HG03025 (cell line): ENCODE results near the gene WWOX.

Experiments
- ATAC-seq: cut with Tn5 transposase; IDR thresholded peaks from one replicate; pipeline ENCODE4 v1.9.1; 2021; ENCODE audit warnings: mild to moderate bottlenecking, moderate library complexity; ENCODE audit not compliant: unreplicated experiment, low FRiP score

WWOX gene

GRCh38 chr16:78619811-78620210, 520.4 kb downstream of the WWOX start:
- no peak for ATAC-seq

GRCh38 chr16:78620291-78620690, 520.8 kb downstream of the WWOX start:
- ATAC-seq: no peak

GRCh38 chr16:78623796-78624195, 524.3 kb downstream of the WWOX start:
- no peak for ATAC-seq

DNA sequence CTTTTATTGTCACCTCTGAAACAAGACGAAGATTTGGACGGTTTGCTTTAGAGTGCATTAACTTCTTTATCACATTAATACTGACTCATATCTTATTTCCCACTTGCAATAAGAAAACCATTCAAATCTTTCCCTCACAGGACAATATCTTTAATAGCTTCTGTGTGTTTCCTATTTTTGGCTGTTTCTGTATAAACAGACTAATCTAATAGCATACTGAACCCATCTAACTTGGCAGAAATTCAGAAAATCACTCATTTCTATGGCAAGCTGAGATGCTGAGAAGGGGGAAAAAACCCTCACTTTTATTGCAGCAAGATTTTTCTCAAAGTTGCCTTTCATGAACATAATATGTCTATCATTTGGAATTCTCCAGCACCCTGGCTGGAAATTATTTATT, 524.9 kb downstream of the WWOX start:
- no peak for ATAC-seq

DNA sequence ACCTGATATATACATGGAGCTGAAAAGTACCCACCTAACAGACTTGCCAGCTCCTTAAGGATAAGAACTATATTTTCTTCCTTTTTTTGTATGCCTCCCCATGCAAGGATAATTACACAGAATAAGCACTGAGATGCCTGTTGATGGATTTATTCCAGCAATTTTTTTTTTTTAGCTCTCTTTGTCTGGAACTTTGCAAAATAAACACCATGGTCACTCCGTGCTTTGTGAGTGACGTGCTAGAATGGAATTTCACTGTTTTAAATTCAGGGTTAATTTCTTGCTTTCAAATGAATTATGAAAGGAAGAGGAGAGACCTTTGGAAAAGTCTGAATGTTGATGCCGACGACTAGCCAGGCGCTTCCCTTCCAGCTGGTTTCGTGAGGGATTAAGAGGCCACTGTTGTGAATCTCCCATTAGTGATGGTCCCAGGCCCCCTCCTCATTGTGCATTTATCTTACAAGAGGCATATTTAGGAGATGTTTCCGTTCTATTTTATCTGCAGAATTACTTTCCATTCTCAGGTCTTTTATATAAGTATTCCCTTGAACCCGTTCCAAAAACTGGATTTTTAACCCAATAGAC, 529.1 kb downstream of the WWOX start:
- ATAC-seq: no peak

- ATAC-seq: no peak
Observed at GRCh38 chr16:78629173-78629572, 529.7 kb downstream of the WWOX start.

DNA sequence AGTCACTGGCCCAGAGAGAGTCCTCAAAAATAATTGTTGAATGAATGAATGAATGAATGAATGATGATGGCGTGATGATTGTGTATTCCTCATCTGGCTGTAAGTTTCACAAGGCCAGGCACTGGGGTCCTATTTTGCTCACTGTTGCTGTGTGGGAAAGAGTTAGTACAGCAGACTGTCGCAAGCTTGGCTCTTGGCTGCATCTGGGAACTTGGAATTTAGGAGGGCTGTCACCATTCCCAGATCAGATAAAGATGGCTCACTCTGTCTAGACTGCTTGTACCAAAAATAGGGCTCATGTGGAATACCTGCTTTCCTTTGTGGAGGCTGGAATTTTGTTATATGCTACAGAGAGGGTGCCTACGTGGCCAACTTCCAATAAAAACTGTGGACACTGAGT, 530.6 kb downstream of the WWOX start:
- no peak for ATAC-seq

- ATAC-seq: no peak
Observed at GRCh38 chr16:78633551-78633950, 534.1 kb downstream of the WWOX start.

DNA sequence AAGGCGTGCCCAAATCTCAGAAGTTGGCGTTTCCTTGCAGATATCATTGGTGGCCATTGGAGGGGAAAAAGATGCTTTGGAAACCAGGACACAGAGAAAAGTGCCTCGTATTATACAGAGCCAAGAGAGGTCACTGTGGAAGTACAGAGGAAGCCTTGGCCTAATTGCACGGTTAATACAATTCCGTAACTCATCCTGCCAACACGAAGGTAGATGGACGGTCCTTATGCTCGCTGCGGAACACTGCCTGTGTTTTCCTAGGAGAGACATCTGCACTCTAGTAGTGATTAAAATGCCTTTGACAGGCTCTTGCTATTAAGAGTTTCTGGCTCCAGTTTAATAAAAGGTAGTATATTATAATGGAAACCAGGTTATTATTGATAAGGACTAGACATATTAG, 536.4 kb downstream of the WWOX start:
- ATAC-seq: no peak

- ATAC-seq: no peak
Observed at GRCh38 chr16:78638371-78638770, 538.9 kb downstream of the WWOX start.

DNA sequence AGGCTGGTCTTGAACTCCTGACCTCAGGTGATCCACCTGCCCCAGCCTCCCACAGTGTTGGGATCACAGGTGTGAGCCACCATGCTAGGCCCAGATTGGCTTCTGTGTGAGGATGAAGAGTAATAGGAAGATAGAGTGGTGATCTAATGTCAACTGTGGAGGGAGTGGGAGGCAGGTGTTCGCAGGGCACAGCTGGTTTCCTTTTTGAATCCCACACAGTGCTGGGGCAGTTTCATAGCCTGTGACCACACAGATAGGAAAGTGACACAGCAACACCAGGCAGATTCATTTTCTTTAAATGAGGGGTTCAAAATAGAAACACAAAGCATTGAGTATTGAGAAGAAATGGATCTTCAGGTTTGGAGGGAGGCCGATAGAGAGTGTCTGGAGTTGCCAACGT, 540.3 kb downstream of the WWOX start:
- ATAC-seq: no peak

- no peak for ATAC-seq
Observed at GRCh38 chr16:78640886-78641285, 541.4 kb downstream of the WWOX start.

- ATAC-seq: no peak
Observed at GRCh38 chr16:78641433-78641832, 542.0 kb downstream of the WWOX start.

DNA sequence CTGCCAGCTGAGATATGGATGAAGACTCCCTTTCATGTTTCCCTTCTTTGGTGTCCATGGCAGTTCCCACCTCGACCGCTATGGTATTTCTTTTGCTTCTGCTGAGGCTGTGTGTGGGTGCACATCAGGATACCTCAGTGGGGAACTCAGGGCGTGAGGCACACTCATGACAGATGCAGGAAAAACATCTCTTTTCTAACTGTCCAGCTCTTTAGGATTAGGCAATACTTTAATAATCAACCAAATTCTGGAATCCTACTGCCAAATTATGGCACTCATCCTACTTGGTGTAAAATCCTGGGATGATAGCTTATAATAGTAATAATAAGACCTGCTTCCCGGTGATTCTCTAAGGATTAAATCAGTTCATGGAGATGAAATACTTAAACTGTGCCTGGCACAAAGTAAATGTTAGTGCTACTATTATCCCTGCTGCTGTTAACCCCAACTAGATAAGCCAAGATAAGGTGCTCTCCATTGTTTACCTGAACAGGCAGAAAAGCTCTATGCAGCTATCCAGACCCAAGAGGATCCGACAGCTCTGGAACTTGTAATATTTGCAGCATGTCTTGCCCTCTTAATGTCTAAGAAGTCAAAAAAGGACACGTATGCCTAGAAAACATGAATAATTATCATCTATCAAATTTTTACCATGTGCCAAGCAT, 543.3 kb downstream of the WWOX start:
- no peak for ATAC-seq

GRCh38 chr16:78645657-78646056, 546.2 kb downstream of the WWOX start:
- no peak for ATAC-seq

DNA sequence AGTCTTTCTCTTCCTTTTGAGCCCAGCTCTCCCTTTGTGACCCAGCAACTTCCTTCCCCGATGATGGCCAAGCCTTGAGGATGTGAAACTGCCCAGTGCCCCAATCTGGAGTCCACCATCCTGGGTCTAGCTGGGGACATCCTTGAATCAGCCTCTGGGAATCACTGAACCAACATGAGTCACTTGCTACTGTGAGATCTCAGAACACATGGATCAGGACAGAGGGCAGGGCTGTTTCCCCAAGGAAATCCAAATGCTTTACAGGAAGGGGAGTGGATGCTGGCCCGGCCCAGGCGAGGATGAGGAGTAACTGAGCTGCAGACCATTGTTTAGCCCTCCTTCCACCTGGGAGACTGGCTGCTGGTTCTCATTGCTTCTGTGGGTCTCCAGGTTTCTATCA, 547.6 kb downstream of the WWOX start:
- no peak for ATAC-seq

DNA sequence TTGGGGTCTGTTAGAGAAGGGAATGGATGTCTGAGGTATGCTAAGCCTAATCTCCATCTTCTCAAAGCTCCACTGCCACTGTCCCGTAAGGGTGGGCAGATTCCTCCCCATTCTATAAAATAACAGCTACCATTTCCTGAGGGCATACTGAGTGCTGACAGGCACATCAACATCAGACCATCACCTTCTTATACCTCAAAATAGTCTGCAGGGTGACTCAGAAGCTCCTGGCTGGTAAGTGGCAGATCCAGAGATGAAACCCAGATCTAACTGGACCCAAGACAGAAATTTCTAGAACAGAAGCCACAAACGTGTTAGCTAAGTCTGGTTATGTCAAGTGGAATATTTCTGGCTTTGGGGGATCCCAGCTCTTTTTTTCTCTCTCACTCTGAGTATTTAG, 548.0 kb downstream of the WWOX start:
- ATAC-seq: no peak

DNA sequence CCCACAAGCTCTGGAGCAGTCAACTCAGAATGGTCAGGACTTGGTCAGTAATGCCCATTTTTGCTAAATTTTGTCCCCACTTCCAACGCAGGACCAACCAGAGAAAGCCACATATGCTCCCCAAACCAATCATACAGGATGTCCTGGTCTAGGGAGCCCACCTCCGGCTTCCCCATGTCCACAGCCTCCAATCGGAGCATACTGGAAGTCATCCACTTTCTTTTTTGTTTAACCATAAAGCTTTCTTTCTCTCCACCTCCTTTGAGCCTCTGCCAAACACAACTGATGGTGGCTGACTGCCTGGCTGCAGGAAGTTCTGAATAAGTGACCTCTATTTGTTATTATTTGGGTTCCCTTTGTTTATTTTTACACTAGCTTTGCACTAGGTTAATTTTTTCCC, 549.1 kb downstream of the WWOX start:
- no peak for ATAC-seq

GRCh38 chr16:78650339-78651074, 551.1 kb downstream of the WWOX start:
- ATAC-seq: no peak

- no peak for ATAC-seq
Observed at GRCh38 chr16:78654929-78655328, 555.5 kb downstream of the WWOX start.

GRCh38 chr16:78655331-78656113, 556.1 kb downstream of the WWOX start:
- ATAC-seq: no peak
